ENCODE data around the gene ANKRD55.

ANKRD55 gene

DNA sequence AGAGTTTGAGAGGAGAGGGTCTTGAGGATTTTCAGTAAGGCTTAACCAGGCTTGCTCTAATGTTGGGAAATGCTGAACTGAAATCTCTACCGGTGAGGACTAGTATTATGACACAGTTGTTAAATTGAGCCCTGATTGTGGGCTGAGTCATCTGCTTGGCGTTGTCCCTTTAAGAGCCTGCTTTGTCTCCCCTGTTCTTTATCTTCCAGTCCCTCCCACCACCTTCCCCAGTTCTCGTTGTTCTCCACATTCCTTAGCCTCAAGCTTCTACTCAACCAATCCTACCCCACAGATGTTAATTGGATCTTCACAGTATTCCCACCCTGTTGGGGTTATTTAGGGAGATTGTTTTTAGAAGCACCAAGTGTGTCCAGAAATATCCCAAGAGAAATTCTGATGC lies 57.6 kb downstream of the ANKRD55 start:
- CTCF ChIA-PET: no interaction called here

DNA sequence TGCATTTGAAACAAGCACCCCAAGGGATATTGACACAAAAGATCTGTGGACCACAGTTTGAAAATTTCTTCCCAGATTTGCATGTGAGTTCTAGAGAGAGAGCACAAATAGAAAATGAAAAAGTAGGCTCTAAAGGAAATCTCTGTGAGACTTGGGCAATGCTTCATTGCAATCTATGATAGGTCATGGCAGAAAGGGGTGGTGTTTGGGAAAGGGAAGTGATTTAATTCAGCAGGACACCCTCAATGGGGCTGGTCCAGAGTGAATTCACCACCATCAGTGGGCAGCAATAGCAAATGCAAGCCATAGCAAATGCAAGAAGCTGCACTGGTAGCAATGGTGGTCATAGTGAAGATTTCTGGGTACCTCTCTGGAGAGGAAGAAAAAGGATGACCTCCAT lies 58.1 kb downstream of the ANKRD55 start:
- POLR2A ChIA-PET: no interaction called here
- TF ChIP-seq ZNF384 (IDR thresholded peaks at IDR 0.05): no peak
- TF ChIP-seq FOXA1 (IDR thresholded peaks at IDR 0.05): no peak
- TF ChIP-seq ELF4 (IDR thresholded peaks at IDR 0.05): no peak
- no peak for TF ChIP-seq ARNT (IDR thresholded peaks at IDR 0.05)
- TF ChIP-seq L3MBTL2 (conservative IDR thresholded peaks at IDR 0.05): no peak
- TF ChIP-seq TARDBP (IDR thresholded peaks at IDR 0.05): no peak
- no peak for TF ChIP-seq HDGF (IDR thresholded peaks at IDR 0.05; ENCODE audit: borderline replicate concordance)
- no peak for TF ChIP-seq NFRKB (IDR thresholded peaks at IDR 0.05)
- no peak for TF ChIP-seq BHLHE40 (IDR thresholded peaks at IDR 0.05; ENCODE audit: borderline replicate concordance)
- TF ChIP-seq CTBP1 (IDR thresholded peaks at IDR 0.05; ENCODE audit: borderline replicate concordance): no peak
- TF ChIP-seq, protein P1, sequence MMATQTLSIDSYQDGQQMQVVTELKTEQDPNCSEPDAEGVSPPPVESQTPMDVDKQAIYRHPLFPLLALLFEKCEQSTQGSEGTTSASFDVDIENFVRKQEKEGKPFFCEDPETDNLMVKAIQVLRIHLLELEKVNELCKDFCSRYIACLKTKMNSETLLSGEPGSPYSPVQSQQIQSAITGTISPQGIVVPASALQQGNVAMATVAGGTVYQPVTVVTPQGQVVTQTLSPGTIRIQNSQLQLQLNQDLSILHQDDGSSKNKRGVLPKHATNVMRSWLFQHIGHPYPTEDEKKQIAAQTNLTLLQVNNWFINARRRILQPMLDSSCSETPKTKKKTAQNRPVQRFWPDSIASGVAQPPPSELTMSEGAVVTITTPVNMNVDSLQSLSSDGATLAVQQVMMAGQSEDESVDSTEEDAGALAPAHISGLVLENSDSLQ (IDR thresholded peaks at IDR 0.05): no peak
- TF ChIP-seq FOXM1 (IDR thresholded peaks at IDR 0.05; ENCODE audit: borderline replicate concordance): no peak
- TF ChIP-seq SP1 (IDR thresholded peaks at IDR 0.05): no peak
- TF ChIP-seq SUZ12 (IDR thresholded peaks at IDR 0.05): no peak
- no peak for TF ChIP-seq FOXK2 (IDR thresholded peaks at IDR 0.05)
- TF ChIP-seq LEF1 (IDR thresholded peaks at IDR 0.05; ENCODE audit: borderline replicate concordance): no peak
- no peak for DNase-seq (ENCODE audit: extremely low spot score)
- CTCF ChIA-PET: no interaction called here

More for the DNA sequence above, 57.6 kb downstream of the ANKRD55 start:
- POLR2A ChIA-PET: no interaction called here
- TF ChIP-seq CTBP1 (IDR thresholded peaks at IDR 0.05; ENCODE audit: borderline replicate concordance): no peak
- TF ChIP-seq BHLHE40 (IDR thresholded peaks at IDR 0.05; ENCODE audit: borderline replicate concordance): no peak
- TF ChIP-seq, protein P1 (IDR thresholded peaks at IDR 0.05): no peak
- no peak for TF ChIP-seq ZNF384 (IDR thresholded peaks at IDR 0.05)
- TF ChIP-seq L3MBTL2 (conservative IDR thresholded peaks at IDR 0.05): no peak
- no peak for TF ChIP-seq LEF1 (IDR thresholded peaks at IDR 0.05; ENCODE audit: borderline replicate concordance)
- no peak for TF ChIP-seq SUZ12 (IDR thresholded peaks at IDR 0.05)
- TF ChIP-seq HDGF (IDR thresholded peaks at IDR 0.05; ENCODE audit: borderline replicate concordance): no peak
- TF ChIP-seq ARNT (IDR thresholded peaks at IDR 0.05): no peak
- TF ChIP-seq FOXM1 (IDR thresholded peaks at IDR 0.05; ENCODE audit: borderline replicate concordance): no peak
- TF ChIP-seq ELF4 (IDR thresholded peaks at IDR 0.05): no peak
- no peak for TF ChIP-seq NFRKB (IDR thresholded peaks at IDR 0.05)
- TF ChIP-seq TARDBP (IDR thresholded peaks at IDR 0.05): no peak
- no peak for DNase-seq (ENCODE audit: extremely low spot score)

- TF ChIP-seq CTBP1 (IDR thresholded peaks at IDR 0.05; ENCODE audit: borderline replicate concordance) (no peak), HDGF (IDR thresholded peaks at IDR 0.05; ENCODE audit: borderline replicate concordance) (no peak), FOXM1 (IDR thresholded peaks at IDR 0.05; ENCODE audit: borderline replicate concordance) (no peak), FOXA1 (IDR thresholded peaks at IDR 0.05) (no peak), TARDBP (IDR thresholded peaks at IDR 0.05) (no peak), ELF4 (IDR thresholded peaks at IDR 0.05) (no peak), L3MBTL2 (conservative IDR thresholded peaks at IDR 0.05) (no peak), FOXK2 (IDR thresholded peaks at IDR 0.05) (no peak), ZNF384 (IDR thresholded peaks at IDR 0.05) (no peak)
- POLR2A ChIA-PET: no interaction called here
- CTCF ChIA-PET: no interaction called here
- no peak for DNase-seq (ENCODE audit: extremely low spot score)
These were observed 60.9 kb downstream of the ANKRD55 start for GRCh38 chr5:56172241-56172640.

DNA sequence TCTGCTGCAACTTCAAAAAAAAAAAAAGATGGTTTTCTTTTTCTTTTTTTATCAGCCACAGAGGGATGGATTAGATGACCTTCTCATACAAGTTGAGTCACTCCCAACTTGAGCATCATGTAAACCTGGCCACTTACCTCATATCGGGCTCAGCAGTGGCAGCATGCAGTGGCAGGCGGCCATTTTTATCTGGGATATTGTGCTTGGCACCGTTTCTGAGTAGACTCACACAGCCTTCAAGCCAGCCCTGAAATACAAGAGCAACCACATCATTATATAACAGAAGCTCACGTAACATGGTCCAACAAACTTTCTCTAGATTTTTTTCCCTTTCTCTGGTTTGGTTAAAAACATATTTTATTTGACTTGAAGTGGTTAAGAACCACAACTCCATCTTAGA lies 62.6 kb downstream of the ANKRD55 start:
- TF ChIP-seq CTBP1 (IDR thresholded peaks at IDR 0.05; ENCODE audit: borderline replicate concordance) (no peak), BHLHE40 (IDR thresholded peaks at IDR 0.05; ENCODE audit: borderline replicate concordance) (no peak), SUZ12 (IDR thresholded peaks at IDR 0.05) (no peak), ZNF384 (IDR thresholded peaks at IDR 0.05) (no peak), SP1 (IDR thresholded peaks at IDR 0.05) (no peak), FOXM1 (IDR thresholded peaks at IDR 0.05; ENCODE audit: borderline replicate concordance) (no peak), TARDBP (IDR thresholded peaks at IDR 0.05) (no peak), LEF1 (IDR thresholded peaks at IDR 0.05; ENCODE audit: borderline replicate concordance) (no peak), NFRKB (IDR thresholded peaks at IDR 0.05) (no peak), ELF4 (IDR thresholded peaks at IDR 0.05) (no peak), HDGF (IDR thresholded peaks at IDR 0.05; ENCODE audit: borderline replicate concordance) (no peak), FOXK2 (IDR thresholded peaks at IDR 0.05) (no peak), L3MBTL2 (conservative IDR thresholded peaks at IDR 0.05) (no peak), ARNT (IDR thresholded peaks at IDR 0.05) (no peak), FOXA1 (IDR thresholded peaks at IDR 0.05) (no peak)
- TF ChIP-seq, protein P1 (IDR thresholded peaks at IDR 0.05): no peak
- CTCF ChIA-PET: no interaction called here
- no peak for DNase-seq (ENCODE audit: extremely low spot score)
- POLR2A ChIA-PET: no interaction called here

GRCh38 chr5:56169949-56170348 lies 63.2 kb downstream of the ANKRD55 start:
- TF ChIP-seq LEF1 (IDR thresholded peaks at IDR 0.05; ENCODE audit: borderline replicate concordance): no peak
- no peak for TF ChIP-seq HDGF (IDR thresholded peaks at IDR 0.05; ENCODE audit: borderline replicate concordance)
- no peak for TF ChIP-seq SP1 (IDR thresholded peaks at IDR 0.05)
- no peak for TF ChIP-seq NFRKB (IDR thresholded peaks at IDR 0.05)
- no peak for TF ChIP-seq FOXM1 (IDR thresholded peaks at IDR 0.05; ENCODE audit: borderline replicate concordance)
- no peak for TF ChIP-seq ELF4 (IDR thresholded peaks at IDR 0.05)
- TF ChIP-seq FOXA1 (IDR thresholded peaks at IDR 0.05): no peak
- TF ChIP-seq, protein P1 (IDR thresholded peaks at IDR 0.05): no peak
- TF ChIP-seq ARNT (IDR thresholded peaks at IDR 0.05): no peak
- ChIA-PET CTCF (no interaction called here), POLR2A (no interaction called here)
- DNase-seq (ENCODE audit: extremely low spot score): no peak

Data from HEK293T (cell line).